Activated B cell treated with CpG ODN at 0.5 μM for 24 hours (primary cell): ENCODE data around the gene TEX53. TPM values are rescaled to one million over a fixed set of nuclear protein-coding genes. Genes with fewer than 3 reads are reported as not detected.

Experiments used
- ATAC-seq: fragments of 200-7000 bp; cut with Tn5 transposase; one replicate; pipeline ENCODE4 v1.10.0; 2021; ENCODE audit warnings: low read depth, mild to moderate bottlenecking, moderate library complexity
- CTCF ChIA-PET: fragments of 350-600 bp; sonication (Branson Sonifier 250); formaldehyde crosslinking; loops from one replicate; lab custom pipeline; 2021; ENCODE audit warnings: antibody characterized with exemption; lab: Charles Lee
- POLR2A ChIA-PET: fragments of 350-600 bp; sonication (Branson Sonifier 250); formaldehyde crosslinking; loops from one replicate; lab custom pipeline; 2021; ENCODE audit warnings: antibody characterized with exemption; lab: Charles Lee
- DNase-seq: peaks from one replicate; pipeline ENCODE4 v3.0.0; 2022
- H3K27ac Mint-ChIP-seq: one replicate; pipeline ENCODE4 v1.8.0; 2020; ENCODE audit warnings: mixed read lengths
- H3K27me3 Mint-ChIP-seq: one replicate; pipeline ENCODE4 v1.8.0; 2021; ENCODE audit warnings: mixed read lengths
- H3K36me3 Mint-ChIP-seq: one replicate; pipeline ENCODE4 v1.8.0; 2021; ENCODE audit warnings: low read depth, mixed read lengths
- H3K4me1 Mint-ChIP-seq: one replicate; pipeline ENCODE4 v1.8.0; 2021; ENCODE audit warnings: mixed read lengths
- H3K4me3 Mint-ChIP-seq: one replicate; pipeline ENCODE4 v1.8.0; 2020; ENCODE audit warnings: mild to moderate bottlenecking, mixed read lengths
- H3K9me3 Mint-ChIP-seq: one replicate; pipeline ENCODE4 v1.8.0; 2020; ENCODE audit warnings: mixed read lengths
- intact Hi-C: fragments of 100-400 bp; cut with micrococcal nuclease; formaldehyde crosslinking; loops from one replicate; pipeline ENCODE4 v1.15.1; 2024
- total RNA-seq: library from RNA; stranded (reverse); gene quantifications from 2 replicates; pipeline ENCODE4 v1.2.3, GENCODE V29; 2022
- TF ChIP-seq, protein P1 (sequence below): fragments of 200-600 bp; IDR thresholded peaks from one replicate; pipeline ENCODE4 v1.8.0; 2022; ENCODE audit warnings: antibody characterized with exemption, mild to moderate bottlenecking

TEX53 gene
- total RNA-seq, 1 donor from 2014 or later, result not detected

DNA sequence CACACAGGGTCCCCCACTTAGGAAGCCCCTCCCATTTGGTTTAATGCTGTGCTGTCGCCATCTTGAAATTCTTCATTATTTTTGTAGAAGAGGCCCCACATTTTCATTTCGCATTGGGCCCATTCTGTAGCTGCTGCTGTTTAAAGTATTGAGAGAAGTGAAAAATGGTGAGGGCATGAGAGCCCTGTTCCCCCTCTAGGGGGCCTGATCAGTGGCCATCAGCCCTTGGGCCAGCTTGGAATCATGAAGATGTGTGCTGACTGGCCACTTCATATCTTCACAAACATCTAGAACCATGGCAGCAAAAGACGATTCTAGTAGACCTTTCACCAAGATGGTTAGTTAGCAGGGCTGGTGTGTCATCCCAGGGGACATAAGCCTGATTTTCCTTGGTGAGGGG, 43.2 kb downstream of the TEX53 start:
- intact Hi-C loops, result loop anchor here (5.0 kb wide), 1 partner anchor 227 kb away; the partner anchor contains the start of gene AKNA
- H3K4me1 Mint-ChIP-seq, result peaks cover 82% of the 10 kb centered on the region
- CTCF ChIA-PET, result interaction anchor here (1.9 kb wide), 1 partner anchor 39 kb away, joined by 5 read pairs; no protein-coding TSS in a partner anchor

DNA sequence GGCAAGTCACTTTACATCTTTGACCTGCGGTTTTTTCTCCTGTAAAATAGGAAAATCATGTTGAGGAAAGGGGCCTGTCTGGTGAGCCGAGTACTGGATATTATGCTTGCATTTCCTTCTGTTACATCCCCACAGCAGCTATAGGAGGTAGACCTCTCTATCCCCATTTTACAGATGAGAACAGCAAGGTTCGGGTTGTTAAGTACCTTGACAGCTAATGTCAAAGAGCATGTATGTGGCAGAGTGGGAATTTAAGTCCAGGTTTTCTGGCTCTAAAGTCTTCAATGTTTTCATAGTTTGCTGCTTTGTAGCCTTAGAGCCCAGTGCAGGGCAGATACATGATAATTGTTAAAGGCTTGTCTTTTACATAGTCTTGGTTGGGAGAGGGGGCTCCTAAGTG, 43.7 kb downstream of the TEX53 start:
- H3K27me3 Mint-ChIP-seq, result no peaks in the 10 kb centered on the region
- intact Hi-C loops, result loop anchor here (5.0 kb wide), 1 partner anchor 227 kb away; the partner anchor contains the start of gene AKNA
- H3K27ac Mint-ChIP-seq, result peak overlapping the region; percentile 95
- peaks cover 20% of the 10 kb centered on the region for H3K36me3 Mint-ChIP-seq
- ChIA-PET POLR2A (interaction anchor here (0.6 to 12.7 kb wide), 2 partner anchors 22 to 65 kb away, joined by 3 to 161 read pairs; partner anchors contain the start of gene ATP6V1G1), CTCF (interaction anchor here (1.9 kb wide), 1 partner anchor 39 kb away, joined by 5 read pairs; no protein-coding TSS in a partner anchor)
- ATAC-seq (no peak), DNase-seq (no peak)
- TF ChIP-seq, protein P1, sequence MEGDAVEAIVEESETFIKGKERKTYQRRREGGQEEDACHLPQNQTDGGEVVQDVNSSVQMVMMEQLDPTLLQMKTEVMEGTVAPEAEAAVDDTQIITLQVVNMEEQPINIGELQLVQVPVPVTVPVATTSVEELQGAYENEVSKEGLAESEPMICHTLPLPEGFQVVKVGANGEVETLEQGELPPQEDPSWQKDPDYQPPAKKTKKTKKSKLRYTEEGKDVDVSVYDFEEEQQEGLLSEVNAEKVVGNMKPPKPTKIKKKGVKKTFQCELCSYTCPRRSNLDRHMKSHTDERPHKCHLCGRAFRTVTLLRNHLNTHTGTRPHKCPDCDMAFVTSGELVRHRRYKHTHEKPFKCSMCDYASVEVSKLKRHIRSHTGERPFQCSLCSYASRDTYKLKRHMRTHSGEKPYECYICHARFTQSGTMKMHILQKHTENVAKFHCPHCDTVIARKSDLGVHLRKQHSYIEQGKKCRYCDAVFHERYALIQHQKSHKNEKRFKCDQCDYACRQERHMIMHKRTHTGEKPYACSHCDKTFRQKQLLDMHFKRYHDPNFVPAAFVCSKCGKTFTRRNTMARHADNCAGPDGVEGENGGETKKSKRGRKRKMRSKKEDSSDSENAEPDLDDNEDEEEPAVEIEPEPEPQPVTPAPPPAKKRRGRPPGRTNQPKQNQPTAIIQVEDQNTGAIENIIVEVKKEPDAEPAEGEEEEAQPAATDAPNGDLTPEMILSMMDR, result no peak
- no peaks in the 10 kb centered on the region for H3K9me3 Mint-ChIP-seq
- peaks cover 82% of the 10 kb centered on the region for H3K4me1 Mint-ChIP-seq
- H3K4me3 Mint-ChIP-seq, result no peak overlapping the region

More for the DNA sequence above, 43.2 kb downstream of the TEX53 start:
- no peak for ATAC-seq
- peak overlapping the region; percentile 38 for H3K4me3 Mint-ChIP-seq
- no peaks in the 10 kb centered on the region for H3K9me3 Mint-ChIP-seq
- H3K36me3 Mint-ChIP-seq, result peaks cover 23% of the 10 kb centered on the region
- H3K27ac Mint-ChIP-seq, result peak overlapping the region; percentile 95
- POLR2A ChIA-PET, result interaction anchor here (0.6 to 12.7 kb wide), 2 partner anchors 22 to 66 kb away, joined by 3 to 161 read pairs; partner anchors contain the start of gene ATP6V1G1
- H3K27me3 Mint-ChIP-seq, result no peaks in the 10 kb centered on the region
- TF ChIP-seq, protein P1, result no peak
- DNase-seq, result no peak

DNA sequence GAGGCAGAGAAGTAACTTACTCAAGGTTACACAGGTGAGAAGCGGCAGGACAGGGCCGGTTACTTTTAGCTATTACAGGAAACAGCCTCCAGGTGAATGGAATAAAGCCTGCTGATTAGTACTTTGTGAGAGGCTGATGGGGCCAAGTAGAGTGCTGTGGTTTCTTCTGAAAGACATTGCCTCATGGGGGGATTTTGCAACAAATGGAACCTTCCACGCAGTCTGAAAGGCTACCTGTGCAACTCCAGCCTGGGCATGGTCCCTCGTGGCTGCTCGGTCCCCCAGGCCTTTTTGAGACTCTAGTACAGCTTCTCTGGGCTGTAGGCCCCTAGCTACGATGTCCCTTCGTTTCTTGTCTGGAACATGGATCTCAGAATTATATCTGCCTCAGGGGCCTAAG, 44.5 kb downstream of the TEX53 start:
- Mint-ChIP-seq H3K4me3 (peak overlapping the region; percentile 90), H3K27ac (peak overlapping the region; percentile 95), H3K9me3 (no peaks in the 10 kb centered on the region), H3K27me3 (no peaks in the 10 kb centered on the region), H3K36me3 (peaks cover 14% of the 10 kb centered on the region), H3K4me1 (peaks cover 82% of the 10 kb centered on the region)
- CTCF ChIA-PET, result interaction anchor here (1.0 to 3.6 kb wide), 2 partner anchors 20 to 75 kb away, joined by 3 to 18 read pairs; no protein-coding TSS in a partner anchor
- POLR2A ChIA-PET, result interaction anchor here (1.4 to 12.7 kb wide), 4 partner anchors 10 to 162 kb away, joined by 4 to 161 read pairs (median 7); partner anchors contain the start of gene ATP6V1G1
- DNase-seq (no peak), ATAC-seq (no peak)
- intact Hi-C loops, result loop anchor here (5.0 kb wide), 1 partner anchor 226 kb away; the partner anchor contains the start of gene AKNA
- TF ChIP-seq, protein P1, result no peak

DNA sequence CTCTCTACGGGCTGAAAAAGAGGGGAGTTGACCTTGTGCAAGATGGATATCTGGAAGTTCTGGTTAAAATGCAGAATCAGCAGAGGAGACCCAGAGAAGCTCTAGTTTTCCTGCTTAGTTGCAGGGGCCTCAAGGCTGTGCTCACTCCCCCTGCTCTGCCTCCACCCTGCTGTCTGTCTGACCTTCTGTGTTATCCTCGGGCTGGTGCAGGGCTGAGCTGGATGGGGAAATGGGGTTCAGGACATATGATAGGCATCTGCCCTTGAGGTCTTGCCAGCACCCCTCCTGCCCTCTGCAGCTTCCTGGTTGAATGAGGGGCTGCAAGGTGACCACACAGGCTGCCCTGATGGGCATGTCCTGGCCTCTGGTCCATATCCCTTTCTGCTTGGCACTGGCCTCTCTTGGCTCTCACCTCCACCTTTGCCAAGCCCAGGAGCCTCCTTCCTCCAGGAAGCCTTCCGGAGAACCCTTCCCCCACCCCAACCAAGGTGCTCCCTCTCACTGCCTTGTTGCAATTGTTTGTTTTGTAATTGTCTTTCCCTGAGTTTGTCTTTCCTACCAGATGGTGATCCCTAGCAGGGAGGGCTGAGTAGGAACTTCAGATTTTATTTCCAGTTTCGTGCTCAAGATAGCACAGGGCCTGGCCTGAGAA, 45.2 kb downstream of the TEX53 start:
- POLR2A ChIA-PET, result interaction anchor here (0.7 to 12.7 kb wide), 11 partner anchors 9 to 318 kb away, joined by 3 to 161 read pairs (median 6); partner anchors contain the start of genes AKNA, ATP6V1G1 and WHRN
- H3K27me3 Mint-ChIP-seq, result no peaks in the 10 kb centered on the region
- ATAC-seq (no peak), DNase-seq (no peak)
- peaks cover 85% of the 10 kb centered on the region for H3K4me1 Mint-ChIP-seq
- CTCF ChIA-PET, result interaction anchor here (0.6 to 3.6 kb wide), 4 partner anchors 20 to 74 kb away, joined by 3 to 18 read pairs (median 3); partner anchors contain the start of gene ATP6V1G1
- intact Hi-C loops, result loop anchor here (5.0 kb wide), 1 partner anchor 225 kb away; the partner anchor contains the start of gene AKNA
- H3K4me3 Mint-ChIP-seq, result peak overlapping the region; percentile 90
- peak overlapping the region; percentile 95 for H3K27ac Mint-ChIP-seq
- TF ChIP-seq, protein P1, result no peak
- H3K9me3 Mint-ChIP-seq, result no peaks in the 10 kb centered on the region
- peaks cover 14% of the 10 kb centered on the region for H3K36me3 Mint-ChIP-seq
